Neural crest cell (in vitro differentiated cells): Measurements from ENCODE around the gene TAS1R3. TPM values are rescaled to one million over a fixed set of nuclear protein-coding genes. Genes with fewer than 3 reads are reported as not detected.

Source experiments
- DNase-seq: peaks from one replicate; pipeline ENCODE4 v3.0.0; 2021; ENCODE audit warnings: low read depth, mixed read lengths, low spot score
- H3K27ac Mint-ChIP-seq: one replicate; pipeline ENCODE4 v1.8.0; 2021; ENCODE audit warnings: mild to moderate bottlenecking, mixed read lengths; ENCODE audit not compliant: unreplicated experiment
- H3K27me3 Mint-ChIP-seq: 2 replicates; pipeline ENCODE4 v1.8.0; 2021; ENCODE audit warnings: low read depth, mild to moderate bottlenecking, mixed read lengths
- H3K36me3 Mint-ChIP-seq: 2 replicates; pipeline ENCODE4 v1.8.0; 2021; ENCODE audit warnings: low read depth, mild to moderate bottlenecking, mixed read lengths
- H3K4me1 Mint-ChIP-seq: 2 replicates; pipeline ENCODE4 v1.8.0; 2021; ENCODE audit warnings: mixed read lengths
- H3K4me3 Mint-ChIP-seq: one replicate; pipeline ENCODE4 v1.8.0; 2021; ENCODE audit warnings: mild to moderate bottlenecking, mixed read lengths
- H3K9me3 Mint-ChIP-seq: 2 replicates; pipeline ENCODE4 v1.8.0; 2021; ENCODE audit warnings: mixed read lengths
- total RNA-seq: library from RNA; stranded (reverse); gene quantifications from 2 replicates; pipeline ENCODE4 v1.2.1, GENCODE V29; 2021
- TF ChIP-seq, protein P1 (sequence below): fragments of 200-600 bp; sonication (generic); conservative IDR thresholded peaks from 2 replicates; pipeline ENCODE4 v1.5.0; 2021; ENCODE audit warnings: antibody characterized with exemption, mild to moderate bottlenecking

TAS1R3 gene
- total RNA-seq, 1 donor from 2014 or later: 0.68 TPM

- no peak overlapping the region for H3K4me3 Mint-ChIP-seq
- no peaks in the 10 kb centered on the region for H3K4me1 Mint-ChIP-seq
- no peaks in the 10 kb centered on the region for H3K36me3 Mint-ChIP-seq
- H3K9me3 Mint-ChIP-seq: no peaks in the 10 kb centered on the region
- peaks cover 2% of the 10 kb centered on the region for H3K27me3 Mint-ChIP-seq
- H3K27ac Mint-ChIP-seq: no peak overlapping the region
- DNase-seq: no peak
- TF ChIP-seq, protein P1, sequence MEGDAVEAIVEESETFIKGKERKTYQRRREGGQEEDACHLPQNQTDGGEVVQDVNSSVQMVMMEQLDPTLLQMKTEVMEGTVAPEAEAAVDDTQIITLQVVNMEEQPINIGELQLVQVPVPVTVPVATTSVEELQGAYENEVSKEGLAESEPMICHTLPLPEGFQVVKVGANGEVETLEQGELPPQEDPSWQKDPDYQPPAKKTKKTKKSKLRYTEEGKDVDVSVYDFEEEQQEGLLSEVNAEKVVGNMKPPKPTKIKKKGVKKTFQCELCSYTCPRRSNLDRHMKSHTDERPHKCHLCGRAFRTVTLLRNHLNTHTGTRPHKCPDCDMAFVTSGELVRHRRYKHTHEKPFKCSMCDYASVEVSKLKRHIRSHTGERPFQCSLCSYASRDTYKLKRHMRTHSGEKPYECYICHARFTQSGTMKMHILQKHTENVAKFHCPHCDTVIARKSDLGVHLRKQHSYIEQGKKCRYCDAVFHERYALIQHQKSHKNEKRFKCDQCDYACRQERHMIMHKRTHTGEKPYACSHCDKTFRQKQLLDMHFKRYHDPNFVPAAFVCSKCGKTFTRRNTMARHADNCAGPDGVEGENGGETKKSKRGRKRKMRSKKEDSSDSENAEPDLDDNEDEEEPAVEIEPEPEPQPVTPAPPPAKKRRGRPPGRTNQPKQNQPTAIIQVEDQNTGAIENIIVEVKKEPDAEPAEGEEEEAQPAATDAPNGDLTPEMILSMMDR: no peak
Measured at GRCh38 chr1:1294250-1294890, 36.7 kb upstream of the TAS1R3 start.

DNA sequence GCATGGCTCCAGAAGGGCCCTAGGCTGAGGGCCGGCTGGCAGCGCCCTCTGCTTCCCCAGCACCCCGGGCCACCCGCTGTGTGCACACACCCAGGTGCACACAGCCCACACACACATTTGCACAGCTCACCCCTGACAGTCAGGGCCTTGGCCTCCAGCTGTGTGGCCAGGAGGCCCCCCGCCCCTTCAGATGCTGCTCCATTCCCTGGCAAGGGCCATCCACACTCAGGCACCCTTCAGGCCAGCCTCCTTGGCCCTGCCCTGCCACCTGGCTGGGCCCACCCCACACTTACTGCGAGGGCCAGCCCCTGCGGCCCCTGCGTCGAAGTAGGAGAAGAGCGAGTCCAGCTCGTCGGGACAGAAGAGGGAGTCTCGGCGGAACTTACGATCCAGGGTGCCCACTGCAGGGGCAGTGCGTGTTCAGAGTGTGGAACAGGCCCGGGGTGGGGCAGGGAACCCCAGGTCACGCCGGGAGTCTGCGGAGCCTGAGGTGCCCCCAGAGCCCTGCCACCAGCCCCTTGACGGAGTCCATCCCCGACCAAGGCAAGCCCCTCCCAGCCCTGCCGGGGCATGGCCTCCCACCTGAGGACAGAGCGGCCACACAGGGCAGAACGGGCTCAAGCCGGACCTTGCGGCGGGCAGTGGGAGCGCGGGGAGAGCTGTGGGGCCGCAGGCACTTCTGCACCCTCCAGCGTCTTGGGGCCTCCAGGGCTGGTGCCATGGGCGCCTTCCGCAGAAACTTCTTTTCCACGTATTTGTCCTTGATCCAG, 35.7 kb upstream of the TAS1R3 start:
- no peaks in the 10 kb centered on the region for H3K27me3 Mint-ChIP-seq
- TF ChIP-seq, protein P1: no peak
- H3K27ac Mint-ChIP-seq: no peak overlapping the region
- H3K4me3 Mint-ChIP-seq: no peak overlapping the region
- DNase-seq: no peak
- no peaks in the 10 kb centered on the region for H3K4me1 Mint-ChIP-seq
- H3K9me3 Mint-ChIP-seq: no peaks in the 10 kb centered on the region
- no peaks in the 10 kb centered on the region for H3K36me3 Mint-ChIP-seq

GRCh38 chr1:1296070-1297061, 34.7 kb upstream of the TAS1R3 start:
- no peak overlapping the region for H3K27ac Mint-ChIP-seq
- no peak for DNase-seq
- no peaks in the 10 kb centered on the region for H3K4me1 Mint-ChIP-seq
- no peak overlapping the region for H3K4me3 Mint-ChIP-seq
- H3K36me3 Mint-ChIP-seq: no peaks in the 10 kb centered on the region
- no peaks in the 10 kb centered on the region for H3K27me3 Mint-ChIP-seq
- H3K9me3 Mint-ChIP-seq: no peaks in the 10 kb centered on the region
- TF ChIP-seq, protein P1: no peak

DNA sequence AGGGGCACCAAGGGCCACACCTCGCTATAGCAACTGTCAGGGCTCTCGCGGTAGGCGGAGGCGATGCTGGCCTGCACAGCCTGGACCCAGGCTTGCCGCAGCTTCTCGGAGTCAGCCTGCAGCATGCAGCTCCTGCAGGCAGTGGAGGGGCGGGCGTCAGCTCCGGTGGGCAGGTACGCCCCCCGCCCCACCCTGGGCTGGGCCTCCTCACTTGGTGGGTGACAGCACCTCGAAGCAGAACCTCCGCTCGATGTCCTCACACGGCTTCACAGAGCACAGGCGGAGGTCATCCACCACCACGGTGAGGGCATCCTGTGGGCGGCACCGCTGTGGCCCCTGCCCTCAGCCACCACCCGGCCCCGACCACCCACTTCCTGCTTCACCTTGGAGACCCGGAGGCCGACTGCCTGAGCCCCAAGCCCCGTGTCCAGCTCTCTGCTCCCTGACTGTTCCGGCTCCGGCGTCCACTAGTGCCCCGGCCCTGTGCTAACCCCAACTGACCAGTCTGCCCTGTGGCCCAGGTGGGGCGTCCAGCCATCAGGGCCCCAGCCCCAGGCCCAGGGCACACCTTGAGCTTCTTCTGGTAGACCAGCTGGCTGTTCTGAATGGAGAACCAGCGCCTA, 33.2 kb upstream of the TAS1R3 start:
- H3K27ac Mint-ChIP-seq: no peak overlapping the region
- no peak for DNase-seq
- H3K4me1 Mint-ChIP-seq: no peaks in the 10 kb centered on the region
- TF ChIP-seq, protein P1: no peak
- no peaks in the 10 kb centered on the region for H3K27me3 Mint-ChIP-seq
- H3K36me3 Mint-ChIP-seq: no peaks in the 10 kb centered on the region
- H3K4me3 Mint-ChIP-seq: no peak overlapping the region
- H3K9me3 Mint-ChIP-seq: no peaks in the 10 kb centered on the region
